ENCODE results near the gene KCNMA1.
"Not testable (repeated sequence)": the region's sequence is repeated elsewhere in the genome, so short reads cannot be mapped to it uniquely, and the experiment has no call there.

Gene KCNMA1

GRCh38 chr10:77527839-77528238 lies 109.8 kb downstream of the KCNMA1 start:
- no peak for DNase-seq

- DNase-seq: peak in 1 of 2 experiments; percentile 49
Measured at GRCh38 chr10:77526868-77527617, 110.6 kb downstream of the KCNMA1 start.

- DNase-seq: peak in 1 of 2 experiments; percentile 3
Measured at GRCh38 chr10:77524281-77524711, 113.3 kb downstream of the KCNMA1 start.

- DNase-seq: peak in 1 of 2 experiments; percentile 45
Measured at GRCh38 chr10:77522268-77522809, 115.3 kb downstream of the KCNMA1 start.

- no peak for DNase-seq
Measured at GRCh38 chr10:77520995-77521394, 116.6 kb downstream of the KCNMA1 start.

- DNase-seq: no peak
Measured at GRCh38 chr10:77520290-77520689, 117.3 kb downstream of the KCNMA1 start.

GRCh38 chr10:77519791-77520190 lies 117.8 kb downstream of the KCNMA1 start:
- not testable (repeated sequence) for DNase-seq

- no peak for DNase-seq
Measured at GRCh38 chr10:77518910-77519274, 118.7 kb downstream of the KCNMA1 start.

- no peak for DNase-seq
Measured at GRCh38 chr10:77518241-77518909, 119.2 kb downstream of the KCNMA1 start.

- no peak for DNase-seq
Measured at GRCh38 chr10:77516575-77516974, 121.0 kb downstream of the KCNMA1 start.

GRCh38 chr10:77514870-77515269 lies 122.7 kb downstream of the KCNMA1 start:
- DNase-seq: no peak

GRCh38 chr10:77513781-77514331 lies 123.8 kb downstream of the KCNMA1 start:
- peak; percentile 32 to 73 for DNase-seq

- no peak for DNase-seq
Measured at GRCh38 chr10:77513220-77513619, 124.4 kb downstream of the KCNMA1 start.

- no peak for DNase-seq
Measured at GRCh38 chr10:77512219-77512578, 125.4 kb downstream of the KCNMA1 start.

GRCh38 chr10:77511498-77512218 lies 126.0 kb downstream of the KCNMA1 start:
- no peak for DNase-seq

- no peak for DNase-seq
Measured at GRCh38 chr10:77510695-77511094, 126.9 kb downstream of the KCNMA1 start.

- no peak for DNase-seq
Measured at GRCh38 chr10:77510294-77510693, 127.3 kb downstream of the KCNMA1 start.

- DNase-seq: no peak
Measured at GRCh38 chr10:77509391-77509790, 128.2 kb downstream of the KCNMA1 start.

GRCh38 chr10:77507291-77507880 lies 130.2 kb downstream of the KCNMA1 start:
- no peak for DNase-seq

GRCh38 chr10:77506517-77507200 lies 130.9 kb downstream of the KCNMA1 start:
- no peak for DNase-seq

GRCh38 chr10:77505431-77506334 lies 131.9 kb downstream of the KCNMA1 start:
- DNase-seq: no peak
